A673 (cell line): ENCODE measurements around the gene GGPS1.
"Not testable (repeated sequence)": the region's sequence is repeated elsewhere in the genome, so short reads cannot be mapped to it uniquely, and the experiment has no call there.

ENCODE experiments used
- EZH2 ChIP-seq: fragments of 200-600 bp; sonication (generic); IDR thresholded peaks from 2 replicates; pipeline ENCODE4 v1.6.1; 2017; ENCODE audit warnings: borderline replicate concordance, low read depth, mild to moderate bottlenecking, mixed read lengths, antibody characterized with exemption, low read length; ENCODE audit not compliant: poor library complexity, severe bottlenecking
- TF ChIP-seq, protein P1 (sequence below): fragments of 300-800, 200-600 bp; sonication (generic); conservative IDR thresholded peaks from 2 replicates; pipeline ENCODE4 v1.5.1; 2017; ENCODE audit warnings: low read depth, mild to moderate bottlenecking, antibody characterized with exemption, low read length, moderate library complexity, mixed read lengths

DNA sequence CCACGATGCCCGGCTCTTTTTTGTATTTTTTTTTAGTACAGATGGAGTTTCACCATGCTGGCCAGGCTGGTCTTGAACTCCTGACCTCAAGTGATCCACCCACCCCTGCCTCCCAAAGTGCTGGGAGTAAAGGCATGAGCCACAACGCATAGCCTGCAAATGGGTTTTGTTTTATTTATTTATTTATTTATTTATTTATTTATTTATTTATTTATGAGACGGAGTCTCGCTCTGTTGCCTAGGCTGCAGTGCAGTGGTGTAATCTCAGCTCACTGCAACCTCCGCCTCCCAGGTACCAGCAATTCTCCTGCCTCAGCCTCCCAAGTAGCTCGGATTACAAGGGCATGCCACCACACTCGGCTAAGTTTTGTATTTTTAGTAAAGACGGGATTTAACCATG is 35.8 kb downstream of the GGPS1 start:
- not testable (repeated sequence) for TF ChIP-seq EZH2
- TF ChIP-seq, protein P1, sequence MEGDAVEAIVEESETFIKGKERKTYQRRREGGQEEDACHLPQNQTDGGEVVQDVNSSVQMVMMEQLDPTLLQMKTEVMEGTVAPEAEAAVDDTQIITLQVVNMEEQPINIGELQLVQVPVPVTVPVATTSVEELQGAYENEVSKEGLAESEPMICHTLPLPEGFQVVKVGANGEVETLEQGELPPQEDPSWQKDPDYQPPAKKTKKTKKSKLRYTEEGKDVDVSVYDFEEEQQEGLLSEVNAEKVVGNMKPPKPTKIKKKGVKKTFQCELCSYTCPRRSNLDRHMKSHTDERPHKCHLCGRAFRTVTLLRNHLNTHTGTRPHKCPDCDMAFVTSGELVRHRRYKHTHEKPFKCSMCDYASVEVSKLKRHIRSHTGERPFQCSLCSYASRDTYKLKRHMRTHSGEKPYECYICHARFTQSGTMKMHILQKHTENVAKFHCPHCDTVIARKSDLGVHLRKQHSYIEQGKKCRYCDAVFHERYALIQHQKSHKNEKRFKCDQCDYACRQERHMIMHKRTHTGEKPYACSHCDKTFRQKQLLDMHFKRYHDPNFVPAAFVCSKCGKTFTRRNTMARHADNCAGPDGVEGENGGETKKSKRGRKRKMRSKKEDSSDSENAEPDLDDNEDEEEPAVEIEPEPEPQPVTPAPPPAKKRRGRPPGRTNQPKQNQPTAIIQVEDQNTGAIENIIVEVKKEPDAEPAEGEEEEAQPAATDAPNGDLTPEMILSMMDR: not testable (repeated sequence)
